SK-N-DZ (cell line): ENCODE results near the gene GHRL.

ENCODE experiments used
- DNase-seq: peaks from one replicate; pipeline ENCODE4 v3.0.0-alpha.2; 2015; ENCODE audit warnings: low spot score
- small RNA-seq, 2 experiments: library from RNA; depleted of rRNA; stranded (forward); fragments of <200 nt; gene quantifications; one replicate each; pipeline ENCODE3, GENCODE V24; 2014

GHRL gene

GRCh38 chr3:10244009-10244408 lies 48.7 kb downstream of the GHRL start:
- no peak for DNase-seq

GRCh38 chr3:10242182-10243065 lies 50.3 kb downstream of the GHRL start:
- no peak for DNase-seq

GRCh38 chr3:10240799-10241198 lies 51.9 kb downstream of the GHRL start:
- no peak for DNase-seq

- DNase-seq, result no peak
These were observed 54.2 kb downstream of the GHRL start for GRCh38 chr3:10238345-10239183.

Small RNA genes lying within 50 kb of the gene (small RNA-seq; reads per million reads assigned to genes)
- gene MIR378B (0.03 to 0.13 reads per million in 2 experiments), gene RF02126 (0 reads per million in 2 experiments)
